ENCODE data around the gene AKR7A2.
A peak's percentile ranks its signal among the peaks of the same experiment; 100 is the strongest.
"Not testable (repeated sequence)": the region's sequence is repeated elsewhere in the genome, so short reads cannot be mapped to it uniquely, and the experiment has no call there.

AKR7A2 gene

DNA sequence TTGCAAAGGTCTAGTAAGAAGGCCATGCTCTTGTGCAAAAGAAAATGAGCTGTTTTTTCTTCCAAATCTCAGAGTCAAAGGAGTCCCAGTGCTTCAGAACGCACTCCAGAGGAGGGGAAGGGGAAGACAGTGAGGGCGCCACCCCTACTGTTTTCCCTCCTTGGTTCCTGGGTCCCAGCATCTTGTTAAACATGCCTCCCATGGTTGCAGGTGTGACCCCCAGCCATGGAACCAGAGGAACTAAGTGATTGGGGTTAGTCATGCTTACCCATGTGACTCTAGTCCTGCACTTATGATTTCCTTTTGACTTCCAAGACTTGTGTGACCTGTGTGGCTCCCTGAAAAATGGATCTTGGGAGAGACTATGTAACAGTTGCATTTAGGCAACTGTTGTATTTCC lies 17.3 kb downstream of the AKR7A2 start:
- no peak for DNase-seq

DNA sequence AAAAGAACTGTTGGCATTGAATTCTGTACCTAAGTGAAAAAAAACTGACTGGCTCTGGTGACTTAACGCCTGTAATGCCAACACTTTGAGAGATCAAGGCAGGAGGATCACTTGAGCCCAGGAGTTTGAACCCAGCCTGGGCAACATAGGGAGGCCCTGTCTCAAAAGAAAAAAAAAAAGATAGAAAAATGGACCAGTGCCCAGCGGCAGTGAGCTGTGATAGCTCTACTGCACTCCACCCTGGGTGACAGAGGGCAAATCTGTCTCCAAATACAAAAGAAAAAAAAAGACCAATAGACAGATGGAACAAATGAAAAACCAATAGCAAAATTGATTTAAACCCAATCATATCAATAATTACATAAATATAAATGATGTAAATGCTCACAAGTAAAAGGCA lies 22.7 kb downstream of the AKR7A2 start:
- no peak for DNase-seq

DNA sequence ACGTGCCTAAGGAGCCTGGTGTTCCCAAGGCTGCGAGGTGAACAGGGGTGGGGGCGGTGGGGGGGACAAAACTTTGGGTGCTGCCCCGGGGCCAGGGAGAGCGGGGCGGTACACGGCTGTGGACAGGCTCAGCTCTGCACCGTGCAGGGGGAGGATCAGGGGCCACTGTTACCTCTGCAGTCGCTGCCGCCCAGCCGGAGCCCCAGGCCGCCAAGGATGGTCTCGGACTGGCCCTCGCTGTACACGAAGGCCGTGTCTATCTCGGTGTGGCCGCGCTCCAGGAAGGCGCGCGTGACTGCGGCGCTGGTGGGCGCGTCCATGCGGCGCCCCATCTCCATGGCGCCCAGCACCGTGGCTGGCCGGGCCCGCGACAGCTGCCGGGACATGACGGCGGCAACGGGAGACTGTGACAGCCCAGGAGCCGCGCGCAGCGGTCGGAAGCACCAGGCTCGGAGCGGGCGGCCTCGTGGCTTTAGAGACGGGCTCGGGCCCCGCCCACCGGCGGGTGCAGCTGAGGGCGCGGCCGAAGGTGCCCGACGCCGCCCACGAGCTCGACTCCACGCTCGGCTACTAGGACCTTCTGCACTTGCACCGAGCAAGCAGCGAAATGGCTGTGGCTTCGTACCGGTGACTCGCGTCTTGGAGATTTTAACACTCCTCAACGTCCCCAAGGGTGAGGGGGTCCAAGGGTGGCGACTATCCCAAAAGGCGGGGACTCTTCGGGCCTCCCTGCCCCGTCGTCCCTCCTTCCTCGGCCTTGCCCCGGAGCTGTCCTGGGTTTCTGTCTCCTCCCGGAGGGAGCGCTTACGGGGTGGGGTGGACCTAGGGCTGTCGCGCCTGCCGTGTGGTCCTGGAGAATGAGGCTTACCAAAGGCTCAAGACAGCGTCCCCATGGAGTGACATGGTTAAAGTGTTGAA lies 23.4 kb downstream of the AKR7A2 start, which contains the start of gene AKR7A3:
AKR7A3 (minus strand) TSS at position 447 of the 918 bp plus-strand sequence; CDS start at position 386, 61 bp downstream.
- peak; percentile 52 to 54 for DNase-seq

DNA sequence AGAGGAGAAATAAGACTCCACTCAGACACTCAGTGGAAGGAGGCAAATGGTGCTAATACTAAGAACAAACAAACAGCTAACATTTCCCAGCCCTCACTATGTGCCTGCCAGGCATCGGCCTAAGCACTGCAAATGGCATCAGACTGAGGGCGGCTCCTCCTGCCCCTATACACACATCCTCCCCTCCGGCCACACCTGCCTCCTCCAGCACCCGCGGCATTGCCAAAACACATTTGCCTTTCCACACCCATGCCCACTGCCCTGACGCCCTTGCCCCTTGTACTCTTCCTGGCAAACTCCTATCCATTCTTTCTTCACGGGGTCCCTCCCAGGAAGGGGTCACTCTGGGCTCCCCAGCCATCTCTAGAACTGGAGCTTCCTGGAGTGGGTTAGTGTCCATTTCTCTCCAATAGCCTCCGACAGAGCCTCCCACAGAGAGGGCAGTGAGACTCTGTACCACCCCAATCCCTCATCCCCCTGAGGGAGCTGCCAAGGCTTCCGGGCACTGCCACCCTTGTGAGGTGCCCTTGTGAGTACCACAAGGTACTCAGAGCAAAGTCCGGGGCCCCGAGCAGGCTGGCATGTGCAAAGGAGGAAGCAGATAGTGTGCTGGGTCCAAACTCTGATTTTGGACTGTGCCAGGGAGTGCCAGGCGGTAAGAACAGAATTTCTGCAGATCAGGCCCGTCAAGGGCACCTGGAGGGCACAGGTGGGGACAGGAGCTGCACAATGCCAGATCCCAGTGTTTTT lies 24.3 kb downstream of the AKR7A2 start:
- no peak for DNase-seq

DNA sequence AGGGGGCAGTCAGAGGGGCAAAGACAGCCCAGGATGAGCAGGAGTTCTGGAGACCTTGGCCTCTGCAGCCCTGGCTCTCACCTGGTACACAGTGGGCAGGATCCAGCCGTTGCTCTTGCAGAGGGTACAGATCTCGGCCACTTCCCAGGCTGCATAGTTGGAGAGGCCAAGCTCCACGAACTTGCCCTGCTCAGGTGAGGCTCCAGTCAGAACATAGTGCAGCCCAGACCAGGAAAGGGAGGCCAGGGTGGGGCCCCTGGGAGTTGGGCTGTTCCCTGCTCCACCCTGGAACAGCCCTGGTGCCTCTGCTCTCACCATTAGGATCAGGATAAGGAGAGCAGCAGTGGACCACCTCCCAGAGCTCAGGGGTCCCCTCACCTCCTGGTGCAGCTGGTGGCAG lies 26.1 kb downstream of the AKR7A2 start:
- not testable (repeated sequence) for DNase-seq

DNA sequence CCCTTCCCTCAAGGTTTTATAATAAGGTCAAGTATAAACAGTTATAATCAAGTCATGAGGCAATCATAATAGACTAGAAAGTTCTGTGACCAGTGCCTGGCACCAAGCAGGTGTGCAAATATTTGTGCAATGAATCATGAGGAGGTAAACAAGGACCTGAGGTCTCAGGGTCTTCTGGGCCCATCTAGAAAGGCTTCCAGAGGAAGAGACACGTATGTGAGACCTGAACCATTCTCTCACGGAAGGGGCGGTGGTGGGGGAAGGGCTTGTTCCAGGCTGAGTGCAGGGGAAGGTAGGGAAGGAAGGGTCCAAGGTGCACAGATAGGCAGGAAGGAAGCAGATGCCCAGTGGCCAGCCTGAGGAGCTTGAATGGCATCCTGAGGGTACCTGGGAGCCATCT lies 26.6 kb downstream of the AKR7A2 start:
- not testable (repeated sequence) for DNase-seq

DNA sequence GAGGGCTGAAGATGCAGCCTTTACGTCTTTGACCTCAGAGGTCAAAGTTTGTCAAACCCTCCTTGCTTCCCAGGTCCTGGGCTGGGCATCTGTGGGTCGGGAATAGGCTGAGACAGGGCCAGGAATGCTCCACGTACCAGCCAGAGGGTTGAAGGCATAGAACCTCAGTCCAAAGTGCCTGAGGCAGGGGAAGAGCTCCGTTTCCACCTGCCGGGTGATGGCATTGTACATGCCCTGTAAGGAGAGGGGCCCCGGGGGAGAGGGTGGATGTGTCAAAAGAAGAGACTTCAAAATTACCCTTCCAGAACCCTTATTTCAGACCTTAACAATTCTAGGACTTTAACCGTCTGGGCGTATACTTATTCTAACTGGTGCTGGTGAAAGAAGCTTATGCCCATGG lies 27.1 kb downstream of the AKR7A2 start:
- DNase-seq = no peak

DNA sequence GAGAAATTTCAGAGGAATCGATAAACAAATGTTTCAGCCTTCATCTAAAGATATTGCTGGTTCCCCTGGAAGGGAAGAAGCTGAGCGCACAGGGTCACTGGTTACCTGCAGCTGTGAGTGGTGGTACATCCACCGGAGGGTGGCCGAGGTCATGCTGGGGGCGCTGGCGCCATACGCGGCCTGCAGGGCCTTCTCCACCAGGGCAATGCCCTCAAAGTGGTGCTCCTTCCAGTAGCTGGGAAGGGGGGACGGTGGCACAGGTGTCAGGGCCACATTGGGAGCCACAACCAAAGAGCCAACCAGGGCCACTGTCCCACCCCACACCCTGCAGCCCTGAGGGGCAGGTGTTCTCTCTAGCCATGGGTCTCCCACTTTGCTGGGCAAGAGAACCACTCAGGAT lies 28.1 kb downstream of the AKR7A2 start:
- no peak for DNase-seq

DNA sequence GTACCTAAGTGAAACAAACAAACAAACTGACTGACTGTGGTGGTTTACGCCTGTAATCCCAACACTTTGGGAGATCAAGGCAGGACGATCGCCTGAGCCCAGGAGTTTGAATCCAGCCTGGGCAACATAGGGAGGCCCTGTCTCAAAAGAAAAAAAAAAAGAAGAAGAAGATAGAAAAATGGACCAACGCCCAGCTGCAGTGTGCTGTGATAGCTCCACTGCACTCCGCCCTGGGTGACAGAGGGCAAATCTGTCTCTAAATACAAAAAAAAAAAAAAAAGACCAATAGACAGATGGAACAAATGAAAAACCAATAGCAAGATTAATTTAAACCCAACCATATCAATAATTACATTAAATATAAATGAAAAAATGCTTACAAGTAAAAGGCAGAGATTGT lies 37.3 kb downstream of the AKR7A2 start:
- DNase-seq = no peak

DNA sequence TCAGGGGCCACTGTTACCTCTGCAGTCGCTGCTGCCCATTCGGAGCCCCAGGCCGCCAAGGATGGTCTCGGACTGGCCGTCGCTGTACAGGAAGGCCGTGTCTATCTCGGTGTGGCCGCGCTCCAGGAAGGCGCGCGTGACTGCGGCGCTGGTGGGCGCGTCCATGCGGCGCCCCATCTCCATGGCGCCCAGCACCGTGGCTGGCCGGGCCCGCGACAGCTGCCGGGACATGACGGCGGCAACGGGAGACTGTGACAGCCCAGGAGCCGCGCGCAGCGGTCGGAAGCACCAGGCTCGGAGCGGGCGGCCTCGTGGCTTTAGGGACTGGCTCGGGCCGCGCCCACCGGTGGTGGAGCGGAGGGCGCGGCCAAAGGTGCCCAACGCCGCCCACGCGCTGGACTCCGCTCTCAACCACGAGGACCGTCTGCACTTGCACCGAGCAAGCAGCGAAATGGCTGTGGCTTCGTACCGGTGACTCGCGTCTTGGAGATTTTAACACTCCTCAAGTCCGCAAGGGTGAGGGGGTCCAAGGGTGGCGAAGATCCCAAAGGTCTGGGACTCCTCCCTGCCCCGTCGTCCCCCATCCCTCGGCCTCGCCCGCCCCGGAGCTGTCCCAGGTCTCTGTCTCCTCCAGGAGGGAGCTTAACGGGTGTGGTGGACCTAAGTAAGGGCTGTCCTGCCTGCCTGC lies 38.0 kb downstream of the AKR7A2 start:
- not testable (repeated sequence) for DNase-seq

DNA sequence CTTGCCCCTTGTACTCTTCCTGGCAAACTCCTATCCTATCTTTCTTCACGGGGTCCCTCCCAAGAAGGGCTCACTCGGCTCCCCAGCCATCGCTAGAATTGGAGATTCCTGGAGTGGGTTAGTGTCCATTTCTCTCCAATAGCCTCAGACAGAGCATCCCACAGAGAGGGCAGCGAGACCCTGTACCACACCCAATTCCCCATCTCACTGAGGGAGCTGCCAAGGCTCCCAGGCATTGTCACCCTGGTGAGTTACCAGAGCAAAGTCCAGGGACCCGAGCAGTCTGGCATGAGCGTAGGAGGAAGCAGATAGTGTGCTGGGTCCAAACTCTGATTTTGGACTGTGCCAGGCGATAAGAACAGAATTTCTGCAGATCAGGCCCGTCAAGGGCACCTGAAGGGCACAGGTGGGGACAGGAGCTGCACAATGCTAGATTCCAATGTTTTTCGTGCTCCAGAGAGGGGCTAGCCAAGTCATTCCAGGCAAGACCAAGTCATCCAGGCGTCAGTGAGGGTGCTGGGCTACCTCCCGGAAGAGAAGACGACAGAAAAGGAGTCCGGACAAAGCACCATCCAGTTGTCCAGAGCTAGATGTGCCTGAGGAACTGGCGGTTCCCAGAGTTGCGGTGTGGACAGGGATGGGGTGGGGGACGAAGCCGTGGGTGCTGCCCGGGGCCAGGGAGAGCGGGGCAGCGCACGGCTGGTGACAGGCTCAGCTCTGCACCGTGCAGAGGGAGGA lies 38.7 kb downstream of the AKR7A2 start:
- DNase-seq = no peak

DNA sequence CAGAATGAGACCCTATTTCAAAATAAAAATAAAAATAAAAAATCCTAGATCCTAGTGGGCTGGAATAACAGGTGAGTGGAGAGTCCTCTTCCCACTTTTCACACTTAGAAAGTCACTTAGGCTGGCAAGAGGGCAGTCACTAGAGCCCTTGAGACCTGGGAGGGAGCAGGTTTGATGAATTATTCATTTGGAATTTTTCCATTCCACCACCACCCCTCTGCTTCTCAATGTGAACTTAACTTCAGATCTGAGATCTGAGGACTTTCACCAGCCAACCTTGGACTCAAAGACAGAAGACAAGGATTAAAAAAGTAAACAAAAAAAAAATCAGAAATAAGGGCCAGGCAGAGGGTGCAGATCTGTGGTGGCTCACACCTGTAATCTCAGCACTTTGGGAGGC lies 39.9 kb downstream of the AKR7A2 start:
- DNase-seq = no peak

DNA sequence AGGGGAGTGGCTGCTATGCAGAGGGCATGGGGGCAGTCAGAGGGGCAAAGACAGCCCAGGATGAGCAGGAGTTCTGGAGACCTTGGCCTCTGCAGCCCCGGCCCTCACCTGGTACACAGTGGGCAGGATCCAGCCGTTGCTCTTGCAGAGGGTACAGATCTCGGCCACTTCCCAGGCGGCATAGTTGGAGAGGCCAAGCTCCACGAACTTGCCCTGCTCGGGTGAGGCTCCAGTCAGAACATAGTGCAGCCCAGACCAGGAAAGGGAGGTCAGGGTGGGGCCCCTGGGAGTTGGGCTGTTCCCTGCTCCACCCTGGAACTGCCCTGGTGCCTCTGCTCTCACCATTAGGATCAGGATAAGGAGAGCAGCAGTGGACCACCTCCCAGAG lies 41.6 kb downstream of the AKR7A2 start:
- DNase-seq = not testable (repeated sequence)

DNA sequence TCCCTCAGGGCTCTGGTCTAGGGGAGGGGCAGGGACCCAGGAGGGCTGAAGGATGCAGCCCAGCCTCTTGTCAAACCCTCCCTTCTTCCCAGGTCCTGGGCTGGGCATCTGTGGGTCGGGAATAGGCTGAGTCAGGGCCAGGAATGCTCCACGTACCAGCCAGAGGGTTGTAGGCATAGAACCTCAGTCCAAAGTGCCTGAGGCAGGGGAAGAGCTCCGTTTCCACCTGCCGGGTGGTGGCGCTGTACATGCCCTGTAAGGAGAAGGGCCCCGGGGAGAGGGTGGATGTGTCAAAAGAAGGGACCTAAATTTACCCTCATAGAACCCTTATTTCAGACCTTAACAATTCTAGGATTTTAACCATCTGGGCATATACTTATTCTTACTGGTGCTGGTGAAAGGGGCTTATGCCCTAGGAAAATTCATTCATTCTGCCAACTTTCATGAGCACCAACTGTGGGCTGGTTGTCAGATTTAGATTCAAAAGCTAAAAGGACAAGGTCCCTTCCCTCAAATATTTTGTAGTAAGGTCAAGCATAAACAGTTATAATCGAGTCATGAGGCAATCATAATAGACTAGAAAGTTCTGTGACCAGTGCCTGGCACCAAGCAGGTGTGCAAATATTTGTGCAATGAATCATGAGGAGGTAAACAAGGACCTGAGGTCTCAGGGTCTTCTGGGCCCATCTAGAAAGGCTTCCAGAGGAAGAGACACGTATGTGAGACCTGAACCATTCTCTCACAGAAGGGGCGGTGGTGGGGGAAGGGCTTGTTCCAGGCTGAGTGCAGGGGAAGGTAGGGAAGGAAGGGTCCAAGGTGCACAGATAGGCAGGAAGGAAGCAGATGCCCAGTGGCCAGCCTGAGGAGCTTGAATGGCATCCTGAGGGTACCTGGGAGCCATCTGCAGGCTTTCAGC lies 42.3 kb downstream of the AKR7A2 start:
- DNase-seq = not testable (repeated sequence)

DNA sequence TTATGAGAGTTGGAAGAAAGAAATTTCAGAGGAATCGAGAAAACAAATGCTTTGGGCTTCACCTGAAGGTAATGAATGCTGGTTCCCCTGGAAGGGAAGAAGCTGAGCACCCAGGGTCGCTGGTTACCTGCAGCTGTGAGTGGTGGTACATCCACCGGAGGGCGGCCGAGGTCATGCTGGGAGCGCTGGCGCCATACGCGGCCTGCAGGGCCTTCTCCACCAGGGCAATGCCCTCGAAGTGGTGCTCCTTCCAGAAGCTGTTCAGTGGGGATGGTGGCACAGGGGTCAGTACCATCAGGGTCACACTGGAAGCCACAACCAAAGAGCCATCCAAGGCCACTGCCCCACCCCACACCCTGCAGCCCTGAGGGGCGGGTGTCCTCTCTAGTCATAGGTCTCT lies 43.5 kb downstream of the AKR7A2 start:
- no peak for DNase-seq

DNA sequence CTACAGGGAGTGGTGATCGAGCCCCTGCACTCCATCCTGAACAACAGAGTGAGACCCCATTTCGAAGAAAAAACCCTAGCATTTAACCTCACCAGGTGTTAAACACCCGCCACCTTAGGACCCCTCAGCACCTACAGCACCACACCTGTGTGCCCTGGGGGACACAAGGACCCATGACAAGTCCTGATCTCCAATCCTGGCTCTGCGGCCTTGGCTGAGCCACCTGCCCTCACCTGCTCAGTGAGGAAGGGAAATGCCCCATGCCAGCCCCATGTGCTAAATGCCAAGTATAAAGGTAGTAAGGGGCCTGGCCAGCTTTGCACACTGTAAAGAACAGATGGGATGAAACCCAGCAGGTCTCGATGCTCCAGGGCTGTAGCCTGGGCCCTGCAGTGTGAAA lies 49.2 kb downstream of the AKR7A2 start:
- no peak for DNase-seq

DNA sequence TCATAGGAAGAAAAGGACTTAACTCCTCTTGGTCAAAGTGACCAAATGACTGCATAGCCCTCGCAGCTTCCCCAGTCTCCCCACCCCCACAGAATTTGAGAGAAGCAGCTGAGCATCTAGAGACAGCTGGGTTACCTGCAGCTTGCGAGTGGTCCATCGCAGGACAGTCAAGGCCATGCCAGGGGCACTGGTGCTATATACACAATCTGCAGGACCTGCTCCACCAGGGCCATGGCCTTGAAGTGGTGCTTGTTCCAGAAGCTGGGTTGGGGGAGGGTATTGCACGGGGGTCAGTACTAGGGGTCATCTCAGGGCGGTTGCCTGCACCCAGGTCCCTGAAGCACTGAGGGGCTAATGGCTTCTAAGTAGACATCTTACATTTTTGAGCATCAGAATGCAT lies 49.9 kb downstream of the AKR7A2 start:
- no peak for DNase-seq

DNA sequence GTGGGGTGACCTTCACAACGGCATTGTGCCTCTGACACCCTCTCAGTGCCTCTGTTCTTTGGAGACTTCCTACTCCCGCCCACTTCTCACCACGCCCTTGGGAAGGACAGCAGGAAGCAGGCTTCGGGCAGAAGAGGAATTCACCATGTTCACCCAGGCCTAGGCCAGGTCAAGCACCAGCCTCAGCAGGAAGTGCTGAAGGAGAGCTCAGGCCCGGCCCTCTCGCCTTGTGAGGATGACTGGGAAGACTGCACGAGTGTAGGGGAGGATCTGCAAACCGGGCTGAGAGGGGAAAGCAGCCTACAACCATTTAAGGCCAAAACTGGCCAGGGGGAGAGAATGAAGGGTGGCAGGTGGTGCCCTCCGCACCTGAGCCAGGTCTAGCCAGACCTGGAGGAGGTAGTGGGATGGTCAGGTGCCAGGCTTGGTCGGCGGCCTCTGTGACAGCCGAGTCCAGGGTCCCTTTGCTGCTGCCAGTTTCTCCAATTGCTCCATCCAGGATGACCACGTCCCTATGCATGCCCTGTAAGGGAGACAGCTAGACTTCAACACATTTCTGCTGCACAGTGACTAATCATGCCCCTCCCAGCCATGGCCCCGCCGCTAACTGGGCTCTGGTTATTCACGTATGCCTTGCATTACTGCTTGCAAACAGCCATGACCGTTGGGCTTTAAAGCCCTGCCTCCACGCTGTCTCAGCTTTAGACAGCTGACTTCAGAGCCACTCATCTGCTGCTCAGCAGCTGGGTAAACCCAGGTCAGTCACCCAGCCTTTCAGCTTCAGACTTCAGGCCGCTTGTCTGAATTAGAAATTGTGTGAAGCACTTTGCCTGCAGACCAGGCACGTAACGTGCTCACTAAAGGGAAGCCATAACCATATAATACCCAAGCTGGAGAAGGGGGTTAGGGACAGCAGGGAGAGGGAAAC lies 51.5 kb downstream of the AKR7A2 start:
- no peak for DNase-seq

DNA sequence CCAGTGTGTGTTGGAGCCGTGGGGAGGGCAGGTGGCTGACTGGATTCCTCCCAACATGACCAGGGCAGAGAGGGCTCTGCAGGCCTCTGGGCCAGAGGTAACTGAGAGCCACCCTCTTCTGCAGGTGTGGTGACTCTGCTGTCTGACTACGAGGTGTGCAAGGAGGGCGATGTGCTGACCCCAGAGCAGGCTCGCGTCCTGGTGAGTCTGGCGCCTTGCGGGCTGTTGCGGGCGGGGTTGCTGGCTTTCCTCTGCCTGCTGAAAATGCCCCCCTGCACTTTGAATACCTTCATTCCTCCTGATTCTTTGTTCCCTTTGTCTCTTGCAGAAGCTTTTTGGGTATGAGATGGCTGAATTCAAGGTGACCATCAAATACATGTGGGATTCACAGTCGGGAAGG lies 53.6 kb downstream of the AKR7A2 start:
- no peak for DNase-seq

DNA sequence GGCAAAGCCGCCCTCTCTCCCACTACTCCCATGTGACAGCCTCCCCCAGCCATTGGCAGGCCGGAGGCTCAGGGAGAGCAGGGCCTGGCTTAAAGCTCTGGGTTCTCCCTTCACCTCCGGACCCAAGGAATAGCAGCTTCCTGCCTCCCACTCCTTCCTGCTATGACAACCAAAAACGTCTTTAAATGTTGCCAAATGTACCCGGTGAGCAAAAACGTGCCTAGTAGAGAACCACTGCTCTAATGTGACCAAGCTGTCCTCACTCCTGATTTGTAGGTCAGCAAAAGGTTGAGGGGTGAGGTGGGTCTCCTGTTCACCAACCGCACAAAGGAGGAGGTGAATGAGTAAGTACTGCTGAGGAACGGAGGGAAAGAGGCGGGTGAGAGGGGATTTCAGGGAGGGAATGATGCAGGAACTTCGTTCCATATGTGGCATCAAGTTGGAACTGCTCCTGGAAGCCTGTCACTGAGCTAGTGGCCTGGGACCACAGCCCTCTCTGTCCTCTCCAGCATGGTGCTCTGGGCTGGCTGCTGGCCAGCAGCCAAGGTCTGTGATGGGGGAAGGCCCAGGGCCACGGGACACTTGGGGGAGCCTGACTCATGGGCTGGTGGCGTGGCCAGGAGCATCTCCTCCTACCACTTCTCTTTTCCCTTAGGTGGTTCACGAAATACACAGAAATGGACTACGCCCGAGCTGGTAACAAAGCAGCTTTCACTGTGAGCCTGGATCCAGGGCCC lies 54.6 kb downstream of the AKR7A2 start:
- no peak for DNase-seq

Measured in CD4-positive, alpha-beta T cell treated with Interleukin-1 beta for 1 hour (primary cell).